ENCODE data around the gene NUBP1.

Gene NUBP1

DNA sequence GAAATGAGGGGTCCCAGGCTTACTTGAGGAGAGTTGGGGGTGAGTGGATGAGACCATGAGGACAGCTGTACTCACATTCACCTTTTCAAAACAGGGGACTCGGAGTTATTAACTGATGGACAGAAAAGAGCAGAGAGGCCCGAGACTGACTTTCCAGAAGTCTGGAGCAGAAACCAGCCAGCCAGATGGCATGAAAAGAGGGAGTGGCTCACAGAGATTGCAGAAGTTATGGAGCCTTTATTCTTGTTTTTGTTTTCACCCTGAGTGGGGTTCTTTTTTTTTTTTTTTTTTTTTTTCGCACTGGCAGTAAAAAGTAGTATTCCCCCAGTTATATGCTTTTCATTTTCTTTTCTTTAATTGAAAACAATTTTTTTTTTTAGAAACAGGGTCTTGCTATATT is 56.1 kb downstream of the NUBP1 start:
- Mint-ChIP-seq H3K9me3 (no peaks in the 10 kb centered on the region), H3K36me3 (ENCODE audit: low read depth) (no peaks in the 10 kb centered on the region), H3K27me3 (ENCODE audit: low read depth) (peaks cover 3% of the 10 kb centered on the region), H3K4me1 (ENCODE audit: low read depth) (no peaks in the 10 kb centered on the region), H3K27ac (no peak overlapping the region), H3K4me3 (no peak overlapping the region)
- no peak for DNase-seq (ENCODE audit: low spot score)

DNA sequence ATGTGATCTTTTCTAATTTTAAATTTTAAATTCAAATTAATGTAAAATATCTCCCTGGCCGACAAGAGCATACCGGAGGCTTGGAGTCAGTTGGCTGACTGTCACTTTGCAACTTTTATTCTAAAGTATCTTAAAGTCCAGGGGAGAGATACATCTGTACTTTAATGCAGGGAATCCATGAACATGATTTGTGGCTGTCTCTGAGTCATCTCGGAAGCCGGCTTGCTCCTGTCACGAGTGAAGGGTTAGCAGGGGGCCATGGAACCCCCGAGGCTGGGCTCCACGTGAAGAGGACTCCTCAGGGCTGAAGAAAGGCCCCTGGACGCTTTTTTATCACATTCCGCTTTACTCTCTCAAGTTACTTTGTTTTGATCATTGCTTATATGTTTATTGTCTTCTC is 61.7 kb downstream of the NUBP1 start:
- no peak for DNase-seq (ENCODE audit: low spot score)
- Mint-ChIP-seq H3K9me3 (no peaks in the 10 kb centered on the region), H3K4me3 (no peak overlapping the region), H3K4me1 (ENCODE audit: low read depth) (peaks cover 5% of the 10 kb centered on the region), H3K36me3 (ENCODE audit: low read depth) (no peaks in the 10 kb centered on the region), H3K27me3 (ENCODE audit: low read depth) (peaks cover 25% of the 10 kb centered on the region), H3K27ac (no peak overlapping the region)

DNA sequence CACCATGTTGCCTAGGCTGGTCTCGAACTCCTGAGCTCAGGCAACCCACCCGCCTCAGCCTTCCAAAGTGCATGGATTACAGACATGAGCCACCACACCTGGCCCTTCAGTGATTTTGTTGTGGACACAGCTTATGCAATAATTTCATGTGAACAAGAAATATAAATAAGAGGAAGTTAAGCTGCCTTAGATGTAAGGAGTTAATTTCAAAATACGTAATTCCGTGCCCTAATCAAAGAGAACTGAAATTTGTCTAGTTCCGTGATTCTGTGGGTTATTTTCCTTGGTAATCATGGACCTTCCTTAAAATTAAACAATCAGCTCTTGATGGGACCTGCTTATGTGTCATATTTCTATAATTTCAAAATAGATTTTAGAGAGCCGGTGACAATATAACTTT is 63.1 kb downstream of the NUBP1 start:
- Mint-ChIP-seq H3K9me3 (no peaks in the 10 kb centered on the region), H3K36me3 (ENCODE audit: low read depth) (no peaks in the 10 kb centered on the region), H3K27ac (no peak overlapping the region), H3K27me3 (ENCODE audit: low read depth) (peaks cover 25% of the 10 kb centered on the region), H3K4me3 (no peak overlapping the region), H3K4me1 (ENCODE audit: low read depth) (peaks cover 5% of the 10 kb centered on the region)
- DNase-seq (ENCODE audit: low spot score) = no peak

DNA sequence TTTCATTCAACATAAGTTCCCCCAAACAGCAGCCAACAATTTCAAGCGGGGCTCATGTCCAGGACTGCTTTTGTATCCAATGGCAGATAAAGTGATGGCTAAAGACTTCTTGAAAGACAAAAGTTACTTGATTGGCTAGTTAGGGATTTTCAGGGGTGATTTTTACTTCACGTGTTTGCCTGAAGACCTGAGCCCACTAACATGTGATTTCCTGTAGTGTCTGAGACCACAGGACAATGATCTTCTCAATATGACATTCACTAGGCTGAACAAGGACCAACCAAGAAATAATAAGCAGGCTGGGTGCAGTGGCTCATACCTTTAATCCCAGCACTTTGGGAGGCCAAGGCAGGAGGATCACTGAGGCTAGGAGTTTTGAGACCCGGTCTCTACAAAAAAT is 64.6 kb downstream of the NUBP1 start:
- no peak overlapping the region for H3K4me3 Mint-ChIP-seq
- H3K9me3 Mint-ChIP-seq = no peaks in the 10 kb centered on the region
- peaks cover 15% of the 10 kb centered on the region for H3K4me1 Mint-ChIP-seq (ENCODE audit: low read depth)
- H3K36me3 Mint-ChIP-seq (ENCODE audit: low read depth) = no peaks in the 10 kb centered on the region
- H3K27ac Mint-ChIP-seq = no peak overlapping the region
- peaks cover 25% of the 10 kb centered on the region for H3K27me3 Mint-ChIP-seq (ENCODE audit: low read depth)
- no peak for DNase-seq (ENCODE audit: low spot score)

DNA sequence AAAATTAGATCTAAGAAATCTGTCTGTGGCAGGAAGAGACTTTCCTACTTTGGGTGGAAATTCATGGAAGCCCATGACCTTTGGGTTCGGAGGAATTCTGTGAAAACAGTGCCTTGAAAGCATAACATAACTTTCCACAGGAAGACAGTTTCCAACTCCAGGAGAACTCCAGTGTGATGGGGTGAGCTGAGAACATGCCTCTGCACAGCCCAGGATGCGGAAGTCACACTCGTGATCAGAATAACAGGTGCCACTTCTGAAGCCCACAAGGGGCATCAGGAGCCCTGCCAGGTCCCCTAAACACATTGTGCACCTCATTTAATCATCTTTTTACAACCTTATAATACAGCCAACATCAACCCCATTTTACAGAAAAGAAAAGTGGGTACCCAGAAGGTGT is 65.2 kb downstream of the NUBP1 start:
- Mint-ChIP-seq H3K9me3 (no peaks in the 10 kb centered on the region), H3K4me1 (ENCODE audit: low read depth) (peaks cover 16% of the 10 kb centered on the region), H3K27me3 (ENCODE audit: low read depth) (peaks cover 25% of the 10 kb centered on the region), H3K36me3 (ENCODE audit: low read depth) (no peaks in the 10 kb centered on the region), H3K4me3 (no peak overlapping the region), H3K27ac (no peak overlapping the region)
- DNase-seq (ENCODE audit: low spot score) = no peak

DNA sequence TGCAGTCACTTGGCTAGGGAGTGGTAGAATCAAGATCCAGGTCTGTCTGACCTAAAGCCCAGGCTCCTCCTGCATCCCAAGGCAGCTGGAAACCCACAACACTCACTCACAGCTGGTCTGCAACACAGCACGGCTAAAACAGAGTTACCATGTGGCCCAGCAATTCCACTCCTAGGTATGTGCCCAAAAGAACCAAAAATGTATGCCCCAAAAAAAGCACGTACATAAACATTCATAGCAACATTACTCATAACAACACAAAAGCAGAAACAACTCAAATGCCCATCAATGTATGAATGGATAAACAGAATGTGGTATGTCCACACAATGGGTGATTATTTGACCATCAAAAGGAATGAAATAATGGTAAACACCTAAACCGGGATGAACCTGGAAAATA is 66.1 kb downstream of the NUBP1 start:
- Mint-ChIP-seq H3K36me3 (ENCODE audit: low read depth) (no peaks in the 10 kb centered on the region), H3K27me3 (ENCODE audit: low read depth) (peaks cover 24% of the 10 kb centered on the region), H3K27ac (no peak overlapping the region)

DNA sequence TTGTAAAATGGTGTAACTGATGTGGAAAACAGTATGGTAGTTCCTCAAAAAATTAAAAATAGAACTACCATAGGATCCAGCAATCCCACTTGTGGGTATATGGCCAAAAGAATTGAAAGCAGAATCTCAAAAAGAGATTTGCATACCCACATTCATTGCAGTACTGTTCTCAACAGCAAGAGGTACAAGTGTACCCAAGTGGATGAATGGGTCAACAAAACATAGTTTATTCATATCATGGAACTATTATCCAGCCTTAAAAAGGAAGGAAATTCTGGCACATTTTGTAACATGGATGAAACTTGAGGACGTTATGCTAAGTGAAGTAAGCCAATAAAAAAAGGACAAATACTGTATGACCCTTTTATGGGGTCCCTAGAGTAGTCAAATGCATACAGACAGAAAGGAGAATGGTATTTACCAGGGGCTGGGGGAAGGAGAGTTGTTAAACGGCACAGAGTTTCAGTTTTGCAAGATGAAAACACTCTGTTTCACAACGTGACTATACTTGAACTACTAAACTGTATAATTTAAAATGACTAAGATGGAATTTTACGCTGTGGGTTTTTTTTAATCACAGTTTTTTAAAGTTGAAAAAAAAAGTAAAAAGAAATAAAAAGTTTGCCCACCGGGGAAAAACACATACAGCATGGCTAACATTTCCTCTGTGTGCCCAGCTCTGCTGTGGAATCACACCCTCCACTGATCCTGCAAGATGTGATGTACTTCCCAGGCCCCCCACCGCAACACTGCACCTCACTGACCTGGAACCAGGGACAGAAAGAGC is 68.9 kb downstream of the NUBP1 start:
- H3K4me3 Mint-ChIP-seq = no peak overlapping the region
- no peaks in the 10 kb centered on the region for H3K9me3 Mint-ChIP-seq
- no peak for DNase-seq (ENCODE audit: low spot score)
- no peaks in the 10 kb centered on the region for H3K36me3 Mint-ChIP-seq (ENCODE audit: low read depth)
- peak overlapping the region; percentile 23 for H3K27ac Mint-ChIP-seq
- H3K27me3 Mint-ChIP-seq (ENCODE audit: low read depth) = peaks cover 12% of the 10 kb centered on the region
- peaks cover 16% of the 10 kb centered on the region for H3K4me1 Mint-ChIP-seq (ENCODE audit: low read depth)

More for the DNA sequence above, 66.1 kb downstream of the NUBP1 start:
- Mint-ChIP-seq H3K4me1 (ENCODE audit: low read depth) (peaks cover 16% of the 10 kb centered on the region), H3K9me3 (no peaks in the 10 kb centered on the region), H3K4me3 (no peak overlapping the region)
- DNase-seq (ENCODE audit: low spot score) = no peak

DNA sequence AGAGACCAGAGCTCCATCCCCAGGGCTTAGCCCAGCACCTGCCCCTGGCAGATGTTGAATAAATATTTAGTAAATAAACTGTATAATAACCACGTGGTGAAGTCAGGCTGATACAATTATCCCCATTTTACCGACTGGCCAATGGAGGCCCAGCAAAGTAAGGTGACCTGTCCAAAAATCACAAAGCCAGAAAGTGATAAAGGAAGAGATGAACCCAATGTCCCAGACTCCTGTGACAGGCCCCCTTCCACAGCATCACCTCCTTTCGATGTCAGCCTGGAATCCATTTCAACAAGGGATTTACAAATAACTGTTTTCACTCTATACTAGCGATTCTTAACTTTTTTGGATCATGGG is 69.4 kb downstream of the NUBP1 start:
- Mint-ChIP-seq H3K27ac (no peak overlapping the region), H3K4me3 (no peak overlapping the region), H3K36me3 (ENCODE audit: low read depth) (no peaks in the 10 kb centered on the region), H3K4me1 (ENCODE audit: low read depth) (peaks cover 14% of the 10 kb centered on the region), H3K9me3 (no peaks in the 10 kb centered on the region), H3K27me3 (ENCODE audit: low read depth) (peaks cover 11% of the 10 kb centered on the region)
- DNase-seq (ENCODE audit: low spot score) = no peak

DNA sequence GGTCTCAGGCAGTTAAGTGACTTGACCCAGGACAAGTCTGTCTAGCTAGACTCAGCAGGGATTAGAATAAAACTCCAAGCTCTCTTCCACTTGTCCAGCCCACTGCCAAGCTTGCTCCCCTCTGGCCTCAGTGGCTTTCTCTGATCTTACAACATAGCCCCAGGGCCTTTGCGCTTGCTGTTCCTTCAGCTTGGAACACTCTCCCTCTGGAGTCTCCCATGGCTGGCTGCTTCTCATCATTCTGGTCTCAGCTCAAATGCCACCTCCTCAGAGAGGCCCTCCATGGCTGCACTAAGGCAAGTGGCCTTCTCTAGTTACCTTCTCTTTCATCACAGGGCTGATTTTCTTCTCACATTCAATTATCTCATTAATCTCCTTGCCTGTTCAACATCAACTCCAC is 73.9 kb downstream of the NUBP1 start:
- Mint-ChIP-seq H3K9me3 (no peaks in the 10 kb centered on the region), H3K4me3 (no peak overlapping the region), H3K27me3 (ENCODE audit: low read depth) (peaks cover 8% of the 10 kb centered on the region), H3K36me3 (ENCODE audit: low read depth) (no peaks in the 10 kb centered on the region), H3K4me1 (ENCODE audit: low read depth) (peaks cover 7% of the 10 kb centered on the region), H3K27ac (no peak overlapping the region)
- DNase-seq (ENCODE audit: low spot score) = no peak

DNA sequence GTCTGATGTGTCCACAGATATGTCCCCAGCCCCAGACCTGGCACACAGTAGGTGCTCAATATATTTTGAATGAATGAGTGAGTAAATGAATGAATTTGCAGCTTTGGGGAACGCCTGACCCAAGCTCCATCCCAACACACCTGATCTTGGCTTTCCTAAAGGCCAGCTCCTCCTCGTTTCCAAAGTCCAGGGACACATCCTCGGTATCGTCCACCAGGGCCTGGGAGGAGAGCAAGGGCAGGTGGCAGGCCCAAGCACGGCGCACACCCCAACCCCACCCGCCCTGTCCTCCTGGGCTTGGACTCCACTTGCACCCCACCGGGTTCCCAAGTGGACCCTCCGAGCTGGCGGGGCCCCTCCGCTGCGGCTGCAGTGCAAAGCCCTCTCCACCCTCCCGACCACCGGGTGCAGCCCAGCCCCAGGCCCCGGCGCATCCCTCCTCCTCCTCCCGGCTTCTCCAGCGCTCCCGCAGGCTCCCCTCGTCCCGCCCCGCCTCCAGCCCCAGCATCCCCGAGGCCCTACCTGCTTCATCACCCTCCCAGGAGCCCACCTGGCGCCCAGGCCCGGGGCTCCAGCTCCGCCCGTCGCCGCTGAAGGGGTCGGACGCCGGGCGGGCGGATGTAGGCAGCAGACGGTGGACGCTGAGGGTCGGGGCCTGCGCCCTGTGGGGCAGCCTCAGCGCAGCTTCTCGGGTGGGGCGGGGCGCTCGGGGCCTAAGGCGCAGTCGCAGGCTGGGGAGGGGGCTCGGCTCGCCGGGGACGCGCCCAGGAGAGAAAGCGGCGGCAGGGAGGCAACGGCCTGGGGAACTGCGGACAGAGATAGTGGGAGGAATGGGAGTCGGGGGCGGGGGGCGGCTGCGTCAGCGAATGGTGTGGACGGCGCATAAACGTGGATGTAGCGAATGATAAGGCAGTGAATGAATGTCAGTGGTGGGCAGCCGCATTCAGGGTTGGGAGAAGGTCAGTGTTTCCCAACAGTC is 74.6 kb downstream of the NUBP1 start, which contains the start of gene TVP23A:
Gene TVP23A, minus strand, starts transcription at position 832 of the 979 bp plus-strand sequence. Its CDS starts 301 bp downstream, at position 531.
- Mint-ChIP-seq H3K36me3 (ENCODE audit: low read depth) (no peaks in the 10 kb centered on the region), H3K27me3 (ENCODE audit: low read depth) (peaks cover 8% of the 10 kb centered on the region), H3K27ac (no peak within 1 kb of the TSS), H3K4me1 (ENCODE audit: low read depth) (peaks cover 1% of the 10 kb centered on the region), H3K9me3 (no peaks in the 10 kb centered on the region), H3K4me3 (no peak within 1 kb of the TSS)
- no peak for DNase-seq (ENCODE audit: low spot score)
